ENCODE results near the gene FAAP20. TPM values are rescaled to one million over a fixed set of nuclear protein-coding genes. Genes with fewer than 3 reads are reported as not detected.

FAAP20 gene
- total and polyA plus RNA-seq, 2 donors (not counting 1 experiment from before 2014, with no cell fraction given) = 31.2 to 68.1 TPM

- 78% methylated on average over 23 of the region's 32 CpGs for WGBS (ENCODE audit: insufficient coverage)
- TF ChIP-seq CTCF (IDR thresholded peaks at IDR 0.05) = no peak
- no peak for TF ChIP-seq EZH2 (IDR thresholded peaks at IDR 0.05; ENCODE audit: borderline replicate concordance, insufficient read depth, low read depth, low read length, poor library complexity, severe bottlenecking)
- peak overlapping the region in 1 of 2 donors; percentile 93 for H3K27ac ChIP-seq (ENCODE audit: low read length in 2 of 2)
- H3K27me3 ChIP-seq (replicated peaks in 1 of 4; ENCODE audit: control extremely low read depth in 1 of 4, control insufficient read depth in 3 of 4, insufficient read depth in 4 of 4, low read length in 3 of 4) = no peaks in the 10 kb centered on the region
- CTCF ChIA-PET = interaction anchor here (0.7 to 3.9 kb wide), 10 partner anchors 22 to 151 kb away, joined by 3 to 22 read pairs (median 6); partner anchors contain the start of gene FAAP20
- peaks cover 0 to 3% of the 10 kb centered on the region in 2 experiments for H3K36me3 ChIP-seq (replicated peaks in 1 of 2; ENCODE audit: control extremely low read depth in 1 of 2, control insufficient read depth in 1 of 2, extremely low read depth in 1 of 2, insufficient read depth in 2 of 2, low read length in 1 of 2)
- H3K4me3 ChIP-seq (ENCODE audit: control extremely low read depth in 1 of 5, extremely low read depth in 1 of 5, insufficient read depth in 1 of 5, low read depth in 2 of 5, low read length in 4 of 5) = peak overlapping the region; percentile 46 to 82 (median 68)
- peak overlapping the region; percentile 89 for H3K4me2 ChIP-seq (replicated peaks; ENCODE audit: low read depth, low read length, poor library complexity, severe bottlenecking)
- no peaks in the 10 kb centered on the region for H3K9me3 ChIP-seq (ENCODE audit: control extremely low read depth in 1 of 3, control insufficient read depth in 2 of 3, insufficient read depth in 1 of 3, low read length in 2 of 3)
- DNase-seq (no peak), ATAC-seq (ENCODE audit: low read depth) (no peak)
- Mint-ChIP-seq H3K4me3 (peak overlapping the region; percentile 98), H3K27ac (peak overlapping the region; percentile 94), H3K27me3 (no peaks in the 10 kb centered on the region), H3K4me1 (peaks cover 59% of the 10 kb centered on the region), H3K9me3 (ENCODE audit: insufficient read depth) (no peaks in the 10 kb centered on the region)
- POLR2A ChIA-PET = interaction anchor here (1.2 to 3.4 kb wide), 4 partner anchors 25 to 151 kb away, joined by 4 to 30 read pairs (median 6); no protein-coding TSS in a partner anchor
- H3K9ac ChIP-seq (ENCODE audit: low read length) = peak overlapping the region; percentile 72
- no peak overlapping the region for H2AFZ ChIP-seq (ENCODE audit: insufficient read depth, low read depth, low read length, poor library complexity, severe bottlenecking)
- intact Hi-C loops (cut with micrococcal nuclease) = loop anchor here (1.0 to 5.0 kb wide), 2 partner anchors 151 to 1672 kb away; partner anchors contain the start of gene C1orf174
- peaks cover 62% of the 10 kb centered on the region for H4K20me1 ChIP-seq (ENCODE audit: control insufficient read depth, insufficient read depth, low read length, poor library complexity, severe bottlenecking)
- H3K4me1 ChIP-seq (ENCODE audit: control insufficient read depth in 2 of 2, insufficient read depth in 2 of 2, low read length in 2 of 2) = peaks cover 58 to 65% of the 10 kb centered on the region in 2 donors
- peaks cover 63% of the 10 kb centered on the region for H3K79me2 ChIP-seq (ENCODE audit: control insufficient read depth, insufficient read depth, low read length)
Measured at GRCh38 chr1:2229911-2230731, 35.5 kb upstream of the FAAP20 start.

Measured in B cell (primary cell).